WTC11 (cell line): ENCODE data around the gene AMIGO3. TPM values are rescaled to one million over a fixed set of nuclear protein-coding genes. Genes with fewer than 3 reads are reported as not detected.

Experiments
- ATF1 ChIP-seq: sonication (generic); formaldehyde crosslinking; IDR thresholded peaks from 2 replicates; pipeline ENCODE4 v1.8.1; 2023; ENCODE audit warnings: mild to moderate bottlenecking, moderate library complexity, missing genetic modification reagents
- CBFB ChIP-seq: sonication (generic); formaldehyde crosslinking; IDR thresholded peaks from 2 replicates; pipeline ENCODE4 v1.8.1; 2022; ENCODE audit warnings: mild to moderate bottlenecking, low read depth, missing genetic modification reagents
- FOXJ3 ChIP-seq: sonication (generic); formaldehyde crosslinking; IDR thresholded peaks from 2 replicates; pipeline ENCODE4 v1.9.0; 2021; ENCODE audit warnings: missing genetic modification reagents, mild to moderate bottlenecking, borderline replicate concordance
- FOXK1 ChIP-seq: sonication (generic); formaldehyde crosslinking; IDR thresholded peaks from 2 replicates; pipeline ENCODE4 v1.8.0; 2022; ENCODE audit warnings: mild to moderate bottlenecking, moderate library complexity, missing genetic modification reagents
- GABPB1 ChIP-seq: sonication (generic); formaldehyde crosslinking; IDR thresholded peaks from 2 replicates; pipeline ENCODE4 v1.8.1; 2023; ENCODE audit warnings: mild to moderate bottlenecking, missing genetic modification reagents
- IRF2 ChIP-seq: sonication (generic); formaldehyde crosslinking; IDR thresholded peaks from 2 replicates; pipeline ENCODE4 v1.8.0; 2022; ENCODE audit warnings: low read depth, missing genetic modification reagents, borderline replicate concordance
- JUN ChIP-seq: sonication (generic); formaldehyde crosslinking; IDR thresholded peaks from 2 replicates; pipeline ENCODE4 v1.8.0; 2023; ENCODE audit warnings: mild to moderate bottlenecking, missing genetic modification reagents
- MXD4 ChIP-seq: fragments of 250-450 bp; sonication (Bioruptor Pico); IDR thresholded peaks from 2 replicates; pipeline ENCODE4 v1.8.0; 2021; ENCODE audit warnings: mild to moderate bottlenecking, moderate library complexity, borderline replicate concordance
- NFE2L1 ChIP-seq: sonication (generic); formaldehyde crosslinking; IDR thresholded peaks from 2 replicates; pipeline ENCODE4 v1.8.1; 2023; ENCODE audit warnings: missing genetic modification reagents
- SMAD4 ChIP-seq: sonication (generic); formaldehyde crosslinking; IDR thresholded peaks from 2 replicates; pipeline ENCODE4 v1.8.0; 2022; ENCODE audit warnings: mild to moderate bottlenecking, missing genetic modification reagents
- ZBTB21 ChIP-seq: sonication (generic); formaldehyde crosslinking; IDR thresholded peaks from 2 replicates; pipeline ENCODE4 v1.8.1; 2023; ENCODE audit warnings: mild to moderate bottlenecking, missing genetic modification reagents, borderline replicate concordance
- ZNF232 ChIP-seq: sonication (generic); formaldehyde crosslinking; IDR thresholded peaks from 2 replicates; pipeline ENCODE4 v1.8.0; 2022; ENCODE audit warnings: mild to moderate bottlenecking, missing genetic modification reagents
- ZNF396 ChIP-seq: fragments of 250-450 bp; sonication (Bioruptor Pico); IDR thresholded peaks from 2 replicates; pipeline ENCODE4 v1.8.0; 2021; ENCODE audit warnings: mild to moderate bottlenecking, moderate library complexity, borderline replicate concordance
- ZNF416 ChIP-seq: fragments of 250-450 bp; sonication (Bioruptor Pico); IDR thresholded peaks from 2 replicates; pipeline ENCODE4 v1.9.0; 2021; ENCODE audit warnings: mild to moderate bottlenecking, inconsistent platforms
- total RNA-seq: library from RNA; stranded (reverse); gene quantifications from 3 replicates; pipeline ENCODE4 v1.2.3, GENCODE V29; 2021
- TF ChIP-seq, protein P1 (sequence below): fragments of 250-450 bp; sonication (Bioruptor Pico); IDR thresholded peaks from 2 replicates; pipeline ENCODE4 v1.9.0; 2021; ENCODE audit warnings: mild to moderate bottlenecking
- TF ChIP-seq, protein P2 (sequence below): fragments of 250-450 bp; sonication (Bioruptor Pico); IDR thresholded peaks from 2 replicates; pipeline ENCODE4 v2.1.2; 2022; ENCODE audit warnings: mild to moderate bottlenecking, moderate library complexity
- TF ChIP-seq, protein P3 (sequence below): sonication (generic); formaldehyde crosslinking; IDR thresholded peaks from 2 replicates; pipeline ENCODE4 v1.8.0; 2022; ENCODE audit warnings: missing genetic modification reagents
- TF ChIP-seq, protein P4 (sequence below): sonication (generic); formaldehyde crosslinking; IDR thresholded peaks from 2 replicates; pipeline ENCODE4 v1.8.0; 2023; ENCODE audit warnings: missing genetic modification reagents, mild to moderate bottlenecking, borderline replicate concordance
- TF ChIP-seq, protein P5 (sequence below): sonication (generic); formaldehyde crosslinking; IDR thresholded peaks from 2 replicates; pipeline ENCODE4 v1.8.0; 2022; ENCODE audit warnings: mild to moderate bottlenecking, missing genetic modification reagents
- TF ChIP-seq, protein P6 (sequence below): sonication (generic); formaldehyde crosslinking; IDR thresholded peaks from 2 replicates; pipeline ENCODE4 v1.8.1; 2022; ENCODE audit warnings: low read depth, mild to moderate bottlenecking, moderate library complexity, missing genetic modification reagents, borderline replicate concordance
- TF ChIP-seq, protein P7 (sequence below): sonication (generic); formaldehyde crosslinking; IDR thresholded peaks from 2 replicates; pipeline ENCODE4 v1.8.0; 2022; ENCODE audit warnings: mild to moderate bottlenecking, missing genetic modification reagents
- TF ChIP-seq, protein P8 (sequence below): sonication (generic); formaldehyde crosslinking; IDR thresholded peaks from 2 replicates; pipeline ENCODE4 v1.8.1; 2022; ENCODE audit warnings: low read depth, missing genetic modification reagents, borderline replicate concordance
- TF ChIP-seq, protein P9 (sequence below): sonication (generic); formaldehyde crosslinking; IDR thresholded peaks from 2 replicates; pipeline ENCODE4 v1.8.0; 2022; ENCODE audit warnings: mild to moderate bottlenecking, missing genetic modification reagents

AMIGO3 gene
- total RNA-seq, 1 experiment from 2014 or later = 3.9 TPM

DNA sequence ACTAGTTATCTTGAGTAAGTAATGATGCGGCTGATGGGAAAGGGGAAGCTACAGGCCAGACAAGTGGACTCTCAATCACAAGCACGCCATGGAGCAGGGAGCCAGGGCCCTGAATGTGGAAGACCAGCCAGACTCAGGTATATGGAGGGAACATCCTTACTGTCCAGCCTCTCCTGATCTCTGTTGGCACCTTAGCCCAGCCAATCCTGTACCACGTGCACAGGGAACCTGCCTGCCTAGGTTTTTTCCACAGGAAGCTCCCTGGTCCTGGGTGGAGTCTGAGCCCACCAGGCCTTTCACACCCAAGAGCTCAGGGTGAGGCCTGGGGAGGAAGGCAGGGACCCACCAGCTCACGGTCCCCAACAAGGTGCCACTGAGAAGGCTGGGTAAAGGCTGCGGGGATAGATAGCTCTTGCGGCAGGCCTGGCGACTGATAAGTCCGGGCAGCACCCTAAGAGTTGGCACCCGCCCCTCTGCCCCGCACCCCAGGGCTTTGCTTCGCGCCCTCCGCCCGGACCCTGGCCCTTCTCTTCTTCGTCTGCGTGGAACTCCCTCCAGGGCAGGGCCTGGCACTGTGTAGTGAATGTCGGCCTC lies 46.3 kb downstream of the AMIGO3 start (continued):
- no peak for TF ChIP-seq SMAD4 (CRISPR knock-in tag)
- TF ChIP-seq MXD4 = no peak
- TF ChIP-seq, protein P1, sequence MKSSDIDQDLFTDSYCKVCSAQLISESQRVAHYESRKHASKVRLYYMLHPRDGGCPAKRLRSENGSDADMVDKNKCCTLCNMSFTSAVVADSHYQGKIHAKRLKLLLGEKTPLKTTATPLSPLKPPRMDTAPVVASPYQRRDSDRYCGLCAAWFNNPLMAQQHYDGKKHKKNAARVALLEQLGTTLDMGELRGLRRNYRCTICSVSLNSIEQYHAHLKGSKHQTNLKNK (CRISPR knock-in tag) = no peak
- TF ChIP-seq ZNF416 = no peak
- TF ChIP-seq IRF2 (CRISPR knock-in tag) = no peak
- TF ChIP-seq, protein P2, sequence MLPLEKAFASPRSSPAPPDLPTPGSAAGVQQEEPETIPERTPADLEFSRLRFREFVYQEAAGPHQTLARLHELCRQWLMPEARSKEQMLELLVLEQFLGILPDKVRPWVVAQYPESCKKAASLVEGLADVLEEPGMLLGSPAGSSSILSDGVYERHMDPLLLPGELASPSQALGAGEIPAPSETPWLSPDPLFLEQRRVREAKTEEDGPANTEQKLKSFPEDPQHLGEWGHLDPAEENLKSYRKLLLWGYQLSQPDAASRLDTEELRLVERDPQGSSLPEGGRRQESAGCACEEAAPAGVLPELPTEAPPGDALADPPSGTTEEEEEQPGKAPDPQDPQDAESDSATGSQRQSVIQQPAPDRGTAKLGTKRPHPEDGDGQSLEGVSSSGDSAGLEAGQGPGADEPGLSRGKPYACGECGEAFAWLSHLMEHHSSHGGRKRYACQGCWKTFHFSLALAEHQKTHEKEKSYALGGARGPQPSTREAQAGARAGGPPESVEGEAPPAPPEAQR = no peak
- TF ChIP-seq, protein P3, sequence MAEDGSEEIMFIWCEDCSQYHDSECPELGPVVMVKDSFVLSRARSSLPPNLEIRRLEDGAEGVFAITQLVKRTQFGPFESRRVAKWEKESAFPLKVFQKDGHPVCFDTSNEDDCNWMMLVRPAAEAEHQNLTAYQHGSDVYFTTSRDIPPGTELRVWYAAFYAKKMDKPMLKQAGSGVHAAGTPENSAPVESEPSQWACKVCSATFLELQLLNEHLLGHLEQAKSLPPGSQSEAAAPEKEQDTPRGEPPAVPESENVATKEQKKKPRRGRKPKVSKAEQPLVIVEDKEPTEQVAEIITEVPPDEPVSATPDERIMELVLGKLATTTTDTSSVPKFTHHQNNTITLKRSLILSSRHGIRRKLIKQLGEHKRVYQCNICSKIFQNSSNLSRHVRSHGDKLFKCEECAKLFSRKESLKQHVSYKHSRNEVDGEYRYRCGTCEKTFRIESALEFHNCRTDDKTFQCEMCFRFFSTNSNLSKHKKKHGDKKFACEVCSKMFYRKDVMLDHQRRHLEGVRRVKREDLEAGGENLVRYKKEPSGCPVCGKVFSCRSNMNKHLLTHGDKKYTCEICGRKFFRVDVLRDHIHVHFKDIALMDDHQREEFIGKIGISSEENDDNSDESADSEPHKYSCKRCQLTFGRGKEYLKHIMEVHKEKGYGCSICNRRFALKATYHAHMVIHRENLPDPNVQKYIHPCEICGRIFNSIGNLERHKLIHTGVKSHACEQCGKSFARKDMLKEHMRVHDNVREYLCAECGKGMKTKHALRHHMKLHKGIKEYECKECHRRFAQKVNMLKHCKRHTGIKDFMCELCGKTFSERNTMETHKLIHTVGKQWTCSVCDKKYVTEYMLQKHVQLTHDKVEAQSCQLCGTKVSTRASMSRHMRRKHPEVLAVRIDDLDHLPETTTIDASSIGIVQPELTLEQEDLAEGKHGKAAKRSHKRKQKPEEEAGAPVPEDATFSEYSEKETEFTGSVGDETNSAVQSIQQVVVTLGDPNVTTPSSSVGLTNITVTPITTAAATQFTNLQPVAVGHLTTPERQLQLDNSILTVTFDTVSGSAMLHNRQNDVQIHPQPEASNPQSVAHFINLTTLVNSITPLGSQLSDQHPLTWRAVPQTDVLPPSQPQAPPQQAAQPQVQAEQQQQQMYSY = no peak
- TF ChIP-seq ZNF396 = no peak
- TF ChIP-seq, protein P4, sequence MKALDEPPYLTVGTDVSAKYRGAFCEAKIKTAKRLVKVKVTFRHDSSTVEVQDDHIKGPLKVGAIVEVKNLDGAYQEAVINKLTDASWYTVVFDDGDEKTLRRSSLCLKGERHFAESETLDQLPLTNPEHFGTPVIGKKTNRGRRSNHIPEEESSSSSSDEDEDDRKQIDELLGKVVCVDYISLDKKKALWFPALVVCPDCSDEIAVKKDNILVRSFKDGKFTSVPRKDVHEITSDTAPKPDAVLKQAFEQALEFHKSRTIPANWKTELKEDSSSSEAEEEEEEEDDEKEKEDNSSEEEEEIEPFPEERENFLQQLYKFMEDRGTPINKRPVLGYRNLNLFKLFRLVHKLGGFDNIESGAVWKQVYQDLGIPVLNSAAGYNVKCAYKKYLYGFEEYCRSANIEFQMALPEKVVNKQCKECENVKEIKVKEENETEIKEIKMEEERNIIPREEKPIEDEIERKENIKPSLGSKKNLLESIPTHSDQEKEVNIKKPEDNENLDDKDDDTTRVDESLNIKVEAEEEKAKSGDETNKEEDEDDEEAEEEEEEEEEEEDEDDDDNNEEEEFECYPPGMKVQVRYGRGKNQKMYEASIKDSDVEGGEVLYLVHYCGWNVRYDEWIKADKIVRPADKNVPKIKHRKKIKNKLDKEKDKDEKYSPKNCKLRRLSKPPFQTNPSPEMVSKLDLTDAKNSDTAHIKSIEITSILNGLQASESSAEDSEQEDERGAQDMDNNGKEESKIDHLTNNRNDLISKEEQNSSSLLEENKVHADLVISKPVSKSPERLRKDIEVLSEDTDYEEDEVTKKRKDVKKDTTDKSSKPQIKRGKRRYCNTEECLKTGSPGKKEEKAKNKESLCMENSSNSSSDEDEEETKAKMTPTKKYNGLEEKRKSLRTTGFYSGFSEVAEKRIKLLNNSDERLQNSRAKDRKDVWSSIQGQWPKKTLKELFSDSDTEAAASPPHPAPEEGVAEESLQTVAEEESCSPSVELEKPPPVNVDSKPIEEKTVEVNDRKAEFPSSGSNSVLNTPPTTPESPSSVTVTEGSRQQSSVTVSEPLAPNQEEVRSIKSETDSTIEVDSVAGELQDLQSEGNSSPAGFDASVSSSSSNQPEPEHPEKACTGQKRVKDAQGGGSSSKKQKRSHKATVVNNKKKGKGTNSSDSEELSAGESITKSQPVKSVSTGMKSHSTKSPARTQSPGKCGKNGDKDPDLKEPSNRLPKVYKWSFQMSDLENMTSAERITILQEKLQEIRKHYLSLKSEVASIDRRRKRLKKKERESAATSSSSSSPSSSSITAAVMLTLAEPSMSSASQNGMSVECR (CRISPR knock-in tag) = peak; percentile 89; the same call in 1 of the 2 replicates
- TF ChIP-seq, protein P5, sequence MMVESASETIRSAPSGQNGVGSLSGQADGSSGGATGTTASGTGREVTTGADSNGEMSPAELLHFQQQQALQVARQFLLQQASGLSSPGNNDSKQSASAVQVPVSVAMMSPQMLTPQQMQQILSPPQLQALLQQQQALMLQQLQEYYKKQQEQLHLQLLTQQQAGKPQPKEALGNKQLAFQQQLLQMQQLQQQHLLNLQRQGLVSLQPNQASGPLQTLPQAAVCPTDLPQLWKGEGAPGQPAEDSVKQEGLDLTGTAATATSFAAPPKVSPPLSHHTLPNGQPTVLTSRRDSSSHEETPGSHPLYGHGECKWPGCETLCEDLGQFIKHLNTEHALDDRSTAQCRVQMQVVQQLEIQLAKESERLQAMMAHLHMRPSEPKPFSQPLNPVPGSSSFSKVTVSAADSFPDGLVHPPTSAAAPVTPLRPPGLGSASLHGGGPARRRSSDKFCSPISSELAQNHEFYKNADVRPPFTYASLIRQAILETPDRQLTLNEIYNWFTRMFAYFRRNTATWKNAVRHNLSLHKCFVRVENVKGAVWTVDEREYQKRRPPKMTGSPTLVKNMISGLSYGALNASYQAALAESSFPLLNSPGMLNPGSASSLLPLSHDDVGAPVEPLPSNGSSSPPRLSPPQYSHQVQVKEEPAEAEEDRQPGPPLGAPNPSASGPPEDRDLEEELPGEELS = no peak
- TF ChIP-seq FOXK1 = no peak
- TF ChIP-seq ATF1 (CRISPR knock-in tag) = no peak
- TF ChIP-seq CBFB = no peak
- TF ChIP-seq ZBTB21 (CRISPR knock-in tag) = no peak
- no peak for TF ChIP-seq NFE2L1 (CRISPR knock-in tag)
- TF ChIP-seq, protein P6, sequence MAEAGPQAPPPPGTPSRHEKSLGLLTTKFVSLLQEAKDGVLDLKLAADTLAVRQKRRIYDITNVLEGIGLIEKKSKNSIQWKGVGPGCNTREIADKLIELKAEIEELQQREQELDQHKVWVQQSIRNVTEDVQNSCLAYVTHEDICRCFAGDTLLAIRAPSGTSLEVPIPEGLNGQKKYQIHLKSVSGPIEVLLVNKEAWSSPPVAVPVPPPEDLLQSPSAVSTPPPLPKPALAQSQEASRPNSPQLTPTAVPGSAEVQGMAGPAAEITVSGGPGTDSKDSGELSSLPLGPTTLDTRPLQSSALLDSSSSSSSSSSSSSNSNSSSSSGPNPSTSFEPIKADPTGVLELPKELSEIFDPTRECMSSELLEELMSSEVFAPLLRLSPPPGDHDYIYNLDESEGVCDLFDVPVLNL (CRISPR knock-in tag) = no peak
- TF ChIP-seq, protein P7, sequence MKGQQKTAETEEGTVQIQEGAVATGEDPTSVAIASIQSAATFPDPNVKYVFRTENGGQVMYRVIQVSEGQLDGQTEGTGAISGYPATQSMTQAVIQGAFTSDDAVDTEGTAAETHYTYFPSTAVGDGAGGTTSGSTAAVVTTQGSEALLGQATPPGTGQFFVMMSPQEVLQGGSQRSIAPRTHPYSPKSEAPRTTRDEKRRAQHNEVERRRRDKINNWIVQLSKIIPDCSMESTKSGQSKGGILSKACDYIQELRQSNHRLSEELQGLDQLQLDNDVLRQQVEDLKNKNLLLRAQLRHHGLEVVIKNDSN (CRISPR knock-in tag) = no peak
- TF ChIP-seq, protein P8, sequence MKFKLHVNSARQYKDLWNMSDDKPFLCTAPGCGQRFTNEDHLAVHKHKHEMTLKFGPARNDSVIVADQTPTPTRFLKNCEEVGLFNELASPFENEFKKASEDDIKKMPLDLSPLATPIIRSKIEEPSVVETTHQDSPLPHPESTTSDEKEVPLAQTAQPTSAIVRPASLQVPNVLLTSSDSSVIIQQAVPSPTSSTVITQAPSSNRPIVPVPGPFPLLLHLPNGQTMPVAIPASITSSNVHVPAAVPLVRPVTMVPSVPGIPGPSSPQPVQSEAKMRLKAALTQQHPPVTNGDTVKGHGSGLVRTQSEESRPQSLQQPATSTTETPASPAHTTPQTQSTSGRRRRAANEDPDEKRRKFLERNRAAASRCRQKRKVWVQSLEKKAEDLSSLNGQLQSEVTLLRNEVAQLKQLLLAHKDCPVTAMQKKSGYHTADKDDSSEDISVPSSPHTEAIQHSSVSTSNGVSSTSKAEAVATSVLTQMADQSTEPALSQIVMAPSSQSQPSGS (CRISPR knock-in tag) = no peak
- no peak for TF ChIP-seq FOXJ3
- TF ChIP-seq, protein P9, sequence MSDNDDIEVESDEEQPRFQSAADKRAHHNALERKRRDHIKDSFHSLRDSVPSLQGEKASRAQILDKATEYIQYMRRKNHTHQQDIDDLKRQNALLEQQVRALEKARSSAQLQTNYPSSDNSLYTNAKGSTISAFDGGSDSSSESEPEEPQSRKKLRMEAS (CRISPR knock-in tag) = no peak; the same call in 1 of the 2 replicates
- TF ChIP-seq ZNF232 = peak; percentile 42; the same call in 1 of the 2 replicates
- TF ChIP-seq GABPB1 (CRISPR knock-in tag) = no peak
- TF ChIP-seq JUN = 0 out of 2 replicates have a peak, but pooled peaks have one; percentile 25
